Mammary epithelial cell (primary cell): ENCODE measurements around the gene ZBTB21.

Experiments
- EZH2 ChIP-seq: IDR thresholded peaks from 2 replicates; pipeline ENCODE4 v1.6.1; 2012; ENCODE audit warnings: low read length, inconsistent platforms, borderline replicate concordance
- TF ChIP-seq, protein P1 (sequence below), 2 donors: IDR thresholded peaks in 1 of 2; conservative IDR thresholded peaks in 1 of 2; 2 replicates each; pipeline ENCODE4 v1.5.1; 2011 to 2012; ENCODE audit warnings: inconsistent platforms in 2 of 2, low read length in 2 of 2, mild to moderate bottlenecking in 2 of 2, control low read depth in 1 of 2, low read depth in 1 of 2; ENCODE audit not compliant: insufficient read depth in 1 of 2; ENCODE audit errors: extremely low read depth in 1 of 2

DNA sequence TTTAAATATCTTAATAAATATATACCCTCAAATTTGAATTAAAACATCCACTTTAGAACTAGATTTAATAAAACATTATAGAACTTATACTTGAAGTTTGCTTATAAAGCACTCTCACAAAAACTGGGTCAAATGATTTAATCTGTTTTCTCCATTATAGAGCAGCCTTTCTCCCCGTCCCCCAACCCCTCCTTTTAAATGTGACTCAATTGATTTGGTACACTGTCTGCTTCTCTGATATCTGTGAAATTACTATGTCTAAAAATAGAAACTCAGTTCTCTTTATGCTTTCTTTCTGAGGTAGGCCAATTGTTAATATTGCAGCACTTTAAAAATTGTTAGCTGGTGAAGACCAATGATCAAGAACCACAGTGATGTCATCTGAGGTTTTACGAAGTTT lies 6.9 kb upstream of the ZBTB21 start:
- TF ChIP-seq, protein P1, sequence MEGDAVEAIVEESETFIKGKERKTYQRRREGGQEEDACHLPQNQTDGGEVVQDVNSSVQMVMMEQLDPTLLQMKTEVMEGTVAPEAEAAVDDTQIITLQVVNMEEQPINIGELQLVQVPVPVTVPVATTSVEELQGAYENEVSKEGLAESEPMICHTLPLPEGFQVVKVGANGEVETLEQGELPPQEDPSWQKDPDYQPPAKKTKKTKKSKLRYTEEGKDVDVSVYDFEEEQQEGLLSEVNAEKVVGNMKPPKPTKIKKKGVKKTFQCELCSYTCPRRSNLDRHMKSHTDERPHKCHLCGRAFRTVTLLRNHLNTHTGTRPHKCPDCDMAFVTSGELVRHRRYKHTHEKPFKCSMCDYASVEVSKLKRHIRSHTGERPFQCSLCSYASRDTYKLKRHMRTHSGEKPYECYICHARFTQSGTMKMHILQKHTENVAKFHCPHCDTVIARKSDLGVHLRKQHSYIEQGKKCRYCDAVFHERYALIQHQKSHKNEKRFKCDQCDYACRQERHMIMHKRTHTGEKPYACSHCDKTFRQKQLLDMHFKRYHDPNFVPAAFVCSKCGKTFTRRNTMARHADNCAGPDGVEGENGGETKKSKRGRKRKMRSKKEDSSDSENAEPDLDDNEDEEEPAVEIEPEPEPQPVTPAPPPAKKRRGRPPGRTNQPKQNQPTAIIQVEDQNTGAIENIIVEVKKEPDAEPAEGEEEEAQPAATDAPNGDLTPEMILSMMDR (conservative IDR thresholded peaks at IDR 0.05 in 1 of 2, IDR thresholded peaks at IDR 0.05 in 1 of 2; ENCODE audit: extremely low read depth in 1 of 2, insufficient read depth in 1 of 2, low read depth in 1 of 2, low read length in 2 of 2): no peak
- no peak for TF ChIP-seq EZH2
